GM18909 (cell line): ENCODE measurements around the gene CRMP1.
"Not testable (repeated sequence)": the region's sequence is repeated elsewhere in the genome, so short reads cannot be mapped to it uniquely, and the experiment has no call there.

Experiments
- ATAC-seq: cut with Tn5 transposase; IDR thresholded peaks from one replicate; pipeline ENCODE4 v1.9.1; 2021; ENCODE audit warnings: mild to moderate bottlenecking; ENCODE audit not compliant: unreplicated experiment, poor library complexity

Gene CRMP1

GRCh38 chr4:5863461-5864113 is 29.3 kb downstream of the CRMP1 start:
- no peak for ATAC-seq

GRCh38 chr4:5858020-5858769 is 34.7 kb downstream of the CRMP1 start:
- no peak for ATAC-seq

- ATAC-seq = no peak
Measured at GRCh38 chr4:5857199-5857598, 35.7 kb downstream of the CRMP1 start.

GRCh38 chr4:5856362-5856761 is 36.5 kb downstream of the CRMP1 start:
- ATAC-seq = not testable (repeated sequence)

GRCh38 chr4:5854929-5855328 is 38.0 kb downstream of the CRMP1 start:
- ATAC-seq = no peak

- ATAC-seq = no peak
Measured at GRCh38 chr4:5852523-5853202, 40.2 kb downstream of the CRMP1 start.

- ATAC-seq = no peak
Measured at GRCh38 chr4:5851637-5852301, 41.1 kb downstream of the CRMP1 start.

GRCh38 chr4:5845035-5845905 is 47.6 kb downstream of the CRMP1 start:
- ATAC-seq = no peak

GRCh38 chr4:5843573-5844530 is 49.0 kb downstream of the CRMP1 start:
- no peak for ATAC-seq

- ATAC-seq = no peak
Measured at GRCh38 chr4:5842456-5842855, 50.4 kb downstream of the CRMP1 start.

GRCh38 chr4:5839751-5840674 is 52.9 kb downstream of the CRMP1 start:
- no peak for ATAC-seq

GRCh38 chr4:5839332-5839731 is 53.6 kb downstream of the CRMP1 start:
- no peak for ATAC-seq

GRCh38 chr4:5837483-5837882 is 55.4 kb downstream of the CRMP1 start:
- not testable (repeated sequence) for ATAC-seq

GRCh38 chr4:5836943-5837342 is 55.9 kb downstream of the CRMP1 start:
- ATAC-seq = no peak

GRCh38 chr4:5828005-5828391 is 64.9 kb downstream of the CRMP1 start:
- ATAC-seq = no peak

GRCh38 chr4:5827108-5828004 is 65.5 kb downstream of the CRMP1 start:
- ATAC-seq = no peak
